CD14-positive monocyte (primary cell): ENCODE data around the gene GNG2. TPM values are rescaled to one million over a fixed set of nuclear protein-coding genes. Genes with fewer than 3 reads are reported as not detected.

Experiments used
- DNase-seq, 3 donors: peaks; one replicate each; pipeline ENCODE4 v3.0.0-alpha.2; 2011 to 2022
- H2AFZ ChIP-seq: 2 replicates; pipeline ENCODE4 v1.6.0; 2012; ENCODE audit warnings: mild to moderate bottlenecking, low read depth, low read length, inconsistent platforms; ENCODE audit not compliant: insufficient read depth, poor library complexity, severe bottlenecking
- H3K27ac ChIP-seq, 2 donors: 1 replicate in 1 of 2; 2 replicates in 1 of 2; pipeline ENCODE4 v1.5.1; 2012 to 2013; ENCODE audit warnings: low read length in 2 of 2, control low read depth in 1 of 2, inconsistent platforms in 1 of 2, low read depth in 1 of 2, mild to moderate bottlenecking in 1 of 2
- H3K27me3 ChIP-seq, 2 donors: one replicate each; pipeline versions ENCODE4 v1.6.0 to v1.6.1; 2011 to 2013; ENCODE audit warnings: low read length in 2 of 2; ENCODE audit not compliant: control insufficient read depth in 2 of 2, insufficient read depth in 2 of 2
- H3K36me3 ChIP-seq, 2 donors: replicated peaks in 1 of 2; 1 replicate in 1 of 2; 2 replicates in 1 of 2; pipeline versions ENCODE4 v1.5.1 to v1.6.1; 2012 to 2013; ENCODE audit warnings: low read length in 2 of 2, control low read depth in 1 of 2, inconsistent platforms in 1 of 2, mild to moderate bottlenecking in 1 of 2; ENCODE audit not compliant: insufficient read depth in 2 of 2, control insufficient read depth in 1 of 2
- H3K4me1 ChIP-seq, 2 donors: 1 replicate in 1 of 2; 2 replicates in 1 of 2; pipeline versions ENCODE4 v1.5.1 to v1.6.1; 2012 to 2013; ENCODE audit warnings: low read length in 2 of 2, control low read depth in 1 of 2, inconsistent platforms in 1 of 2, mild to moderate bottlenecking in 1 of 2, moderate library complexity in 1 of 2; ENCODE audit not compliant: insufficient read depth in 2 of 2, control insufficient read depth in 1 of 2
- H3K4me2 ChIP-seq: replicated peaks from 2 replicates; pipeline ENCODE3; 2012; ENCODE audit warnings: low read length, moderate library complexity, mild to moderate bottlenecking; ENCODE audit not compliant: poor library complexity, severe bottlenecking; ENCODE audit errors: extremely low read depth
- H3K4me3 ChIP-seq, 3 experiments: fragments of 200-600 bp in 1 of 3; sonication (generic) in 1 of 3; replicated peaks in 1 of 3; 1 replicate in 2 of 3; 2 replicates in 1 of 3; pipeline ENCODE4 v1.5.1; 2011 to 2013; ENCODE audit warnings: low read length in 3 of 3, mild to moderate bottlenecking in 3 of 3, control low read depth in 2 of 3, low read depth in 2 of 3, inconsistent platforms in 1 of 3, moderate library complexity in 1 of 3
- H3K79me2 ChIP-seq: 2 replicates; pipeline ENCODE4 v1.6.0; 2012; ENCODE audit warnings: mild to moderate bottlenecking, control low read depth, inconsistent platforms, low read length, moderate library complexity; ENCODE audit not compliant: insufficient read depth
- H3K9ac ChIP-seq: 2 replicates; pipeline ENCODE4 v1.6.0; 2017; ENCODE audit warnings: low read length, mild to moderate bottlenecking; ENCODE audit not compliant: insufficient read depth, poor library complexity, severe bottlenecking
- H3K9me3 ChIP-seq, 2 donors: replicated peaks in 1 of 2; 1 replicate in 1 of 2; 2 replicates in 1 of 2; pipeline versions ENCODE4 v1.5.1 to v1.6.1; 2012 to 2013; ENCODE audit warnings: low read length in 2 of 2, control low read depth in 1 of 2; ENCODE audit not compliant: control insufficient read depth in 1 of 2, insufficient read depth in 1 of 2
- H4K20me1 ChIP-seq: 2 replicates; pipeline ENCODE4 v1.6.0; 2012; ENCODE audit warnings: mild to moderate bottlenecking, low read length, control low read depth, moderate library complexity; ENCODE audit not compliant: insufficient read depth
- H3K27ac Mint-ChIP-seq, 7 donors: one replicate each; pipeline ENCODE4 v1.8.0; 2020; ENCODE audit warnings: mild to moderate bottlenecking in 7 of 7, mixed read lengths in 7 of 7, moderate library complexity in 6 of 7, inconsistent platforms in 2 of 7
- H3K27me3 Mint-ChIP-seq, 3 donors: one replicate each; pipeline ENCODE4 v1.8.0; 2021 to 2022; ENCODE audit warnings: low read depth in 3 of 3, mild to moderate bottlenecking in 3 of 3, mixed read lengths in 3 of 3, moderate library complexity in 3 of 3, inconsistent platforms in 1 of 3
- H3K36me3 Mint-ChIP-seq, 2 donors: one replicate each; pipeline ENCODE4 v1.8.0; 2020; ENCODE audit warnings: mixed read lengths in 2 of 2, inconsistent platforms in 1 of 2, mild to moderate bottlenecking in 1 of 2
- H3K4me1 Mint-ChIP-seq: one replicate; pipeline ENCODE4 v1.8.0; 2020; ENCODE audit warnings: mild to moderate bottlenecking, mixed read lengths
- H3K4me3 Mint-ChIP-seq, 2 donors: one replicate each; pipeline ENCODE4 v1.8.0; 2020; ENCODE audit warnings: mild to moderate bottlenecking in 2 of 2, mixed read lengths in 2 of 2, moderate library complexity in 1 of 2
- H3K9me3 Mint-ChIP-seq, 7 donors: one replicate each; pipeline ENCODE4 v1.8.0; 2020 to 2022; ENCODE audit warnings: mixed read lengths in 7 of 7, mild to moderate bottlenecking in 6 of 7, moderate library complexity in 6 of 7, inconsistent platforms in 2 of 7
- WGBS: methylation state at CpG from one replicate; pipeline ENCODE4 v1.1.5; 2013; ENCODE audit warnings: missing lambda C conversion rate; ENCODE audit not compliant: insufficient coverage; 5-methylcytosine and 5-hydroxymethylcytosine counted together
- intact Hi-C, 2 donors: fragments of 100-400 bp; cut with micrococcal nuclease; formaldehyde crosslinking; loops; one replicate each; pipeline versions ENCODE4 v1.15.0 to v1.15.1; 2023
- polyA plus RNA-seq, 3 donors: library from polyadenylated mRNA; depleted of rRNA in 1 of 3; unstranded in 2 of 3; stranded (reverse) in 1 of 3; fragments of 300-500 nt in 2 of 3; fragments of >200 nt in 1 of 3; fragmentation: Illumina TruSeq in 2 of 3; gene quantifications; 1 replicate in 2 of 3; 2 replicates in 1 of 3; pipeline ENCODE4 v1.2.3, GENCODE V29; 2012 to 2021
- TF ChIP-seq, protein P1 (sequence below): fragments of 200-600 bp; IDR thresholded peaks from one replicate; pipeline ENCODE4 v1.8.0; 2022; ENCODE audit warnings: antibody characterized with exemption, mild to moderate bottlenecking

The GNG2 gene
- polyA plus RNA-seq, 3 donors = 42.7 to 151 (median 146) TPM

DNA sequence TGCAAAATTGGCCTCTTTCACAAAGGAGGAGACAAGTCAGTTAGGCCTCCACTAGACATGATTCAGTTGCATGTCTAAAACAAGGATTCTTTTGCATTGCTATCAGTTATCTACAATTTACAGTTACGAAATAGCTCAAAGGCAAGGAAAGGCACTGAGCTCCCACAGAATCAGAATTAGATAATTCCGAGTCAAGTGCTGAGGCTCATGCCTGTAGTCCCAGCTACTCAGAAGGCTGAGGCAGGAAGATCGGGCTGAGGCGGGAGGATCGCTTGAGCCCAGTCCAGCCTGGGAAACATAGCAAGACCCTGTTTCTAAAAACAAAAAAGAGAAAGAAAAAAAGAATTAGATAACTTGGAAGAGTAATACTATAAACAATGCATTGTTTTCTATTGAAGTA lies 116.7 kb downstream of the GNG2 start:
- Mint-ChIP-seq H3K27ac (no peak overlapping the region), H3K9me3 (peaks cover 0 to 2% (median 0%) of the 10 kb centered on the region in 7 donors), H3K4me1 (peaks cover 4% of the 10 kb centered on the region), H3K27me3 (peaks cover 2 to 8% (median 2%) of the 10 kb centered on the region in 3 donors), H3K36me3 (no peaks in the 10 kb centered on the region), H3K4me3 (no peak overlapping the region)
- H3K4me1 ChIP-seq = no peaks in the 10 kb centered on the region
- no peak overlapping the region for H3K4me2 ChIP-seq
- 96% methylated on average over 4 of the region's 5 CpGs for WGBS
- H3K36me3 ChIP-seq = no peaks in the 10 kb centered on the region
- H4K20me1 ChIP-seq = no peaks in the 10 kb centered on the region
- H3K4me3 ChIP-seq = no peak overlapping the region
- TF ChIP-seq, protein P1, sequence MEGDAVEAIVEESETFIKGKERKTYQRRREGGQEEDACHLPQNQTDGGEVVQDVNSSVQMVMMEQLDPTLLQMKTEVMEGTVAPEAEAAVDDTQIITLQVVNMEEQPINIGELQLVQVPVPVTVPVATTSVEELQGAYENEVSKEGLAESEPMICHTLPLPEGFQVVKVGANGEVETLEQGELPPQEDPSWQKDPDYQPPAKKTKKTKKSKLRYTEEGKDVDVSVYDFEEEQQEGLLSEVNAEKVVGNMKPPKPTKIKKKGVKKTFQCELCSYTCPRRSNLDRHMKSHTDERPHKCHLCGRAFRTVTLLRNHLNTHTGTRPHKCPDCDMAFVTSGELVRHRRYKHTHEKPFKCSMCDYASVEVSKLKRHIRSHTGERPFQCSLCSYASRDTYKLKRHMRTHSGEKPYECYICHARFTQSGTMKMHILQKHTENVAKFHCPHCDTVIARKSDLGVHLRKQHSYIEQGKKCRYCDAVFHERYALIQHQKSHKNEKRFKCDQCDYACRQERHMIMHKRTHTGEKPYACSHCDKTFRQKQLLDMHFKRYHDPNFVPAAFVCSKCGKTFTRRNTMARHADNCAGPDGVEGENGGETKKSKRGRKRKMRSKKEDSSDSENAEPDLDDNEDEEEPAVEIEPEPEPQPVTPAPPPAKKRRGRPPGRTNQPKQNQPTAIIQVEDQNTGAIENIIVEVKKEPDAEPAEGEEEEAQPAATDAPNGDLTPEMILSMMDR = no peak
- no peaks in the 10 kb centered on the region for H3K79me2 ChIP-seq
- DNase-seq = no peak
- H3K9me3 ChIP-seq = no peaks in the 10 kb centered on the region
- no peak overlapping the region for H2AFZ ChIP-seq
- H3K27ac ChIP-seq = no peak overlapping the region
- intact Hi-C loops = loop anchor here in 1 of 2 donors (10.0 kb wide), 1 partner anchor 192 kb away; no protein-coding TSS in a partner anchor
- H3K9ac ChIP-seq = no peak overlapping the region
- H3K27me3 ChIP-seq = peaks cover 0 to 2% of the 10 kb centered on the region in 2 donors

DNA sequence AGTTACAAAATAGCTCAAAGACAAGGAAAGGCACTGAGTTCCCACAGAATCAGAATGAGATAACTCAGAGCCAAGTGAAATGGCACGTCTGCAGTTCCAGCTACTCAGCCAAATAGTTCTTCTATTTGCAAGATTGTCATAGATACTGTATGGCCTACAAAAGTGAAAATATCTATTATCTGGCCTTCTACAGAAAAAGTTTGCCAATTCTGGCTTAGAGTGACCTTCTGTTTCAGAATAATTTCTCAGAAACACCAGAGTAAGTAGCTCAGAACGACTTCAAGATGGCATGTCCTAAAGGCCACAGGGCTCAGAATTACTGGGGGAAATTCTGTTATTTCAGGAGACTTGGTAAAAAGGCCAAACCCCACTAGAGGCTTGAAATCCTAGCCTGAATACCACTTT lies 118.3 kb downstream of the GNG2 start:
- Histone ChIP-seq H2AFZ (no peak overlapping the region), H3K4me2 (no peak overlapping the region), H3K9ac (no peak overlapping the region), H3K27me3 (peaks cover 0 to 2% of the 10 kb centered on the region in 2 donors), H3K36me3 (no peaks in the 10 kb centered on the region), H3K79me2 (no peaks in the 10 kb centered on the region), H3K9me3 (peaks cover 5 to 6% of the 10 kb centered on the region in 2 donors), H4K20me1 (no peaks in the 10 kb centered on the region), H3K4me3 (no peak overlapping the region), H3K27ac (no peak overlapping the region), H3K4me1 (no peaks in the 10 kb centered on the region)
- peaks cover 2 to 7% (median 2%) of the 10 kb centered on the region in 3 donors for H3K27me3 Mint-ChIP-seq
- H3K4me3 Mint-ChIP-seq = no peak overlapping the region
- peaks cover 4% of the 10 kb centered on the region for H3K4me1 Mint-ChIP-seq
- whole genome bisulfite sequencing = 100% methylated on average over 1 of the region's 2 CpGs
- peaks cover 0 to 3% of the 10 kb centered on the region in 2 donors for H3K36me3 Mint-ChIP-seq
- TF ChIP-seq, protein P1 = no peak
- intact Hi-C loops = loop anchor here in 1 of 2 donors (10.0 kb wide), 1 partner anchor 194 kb away; no protein-coding TSS in a partner anchor
- DNase-seq = no peak
- H3K9me3 Mint-ChIP-seq = peaks cover 3 to 6% (median 5%) of the 10 kb centered on the region in 7 donors
- H3K27ac Mint-ChIP-seq = no peak overlapping the region
